Activated CD8-positive, alpha-beta memory T cell treated with anti-CD3 and anti-CD28 coated beads for 24 hours (primary cell): ENCODE data around the gene GABRB1.

Source experiments
- DNase-seq: peaks from one replicate; pipeline ENCODE4 v3.0.0-alpha.2; 2020

The GABRB1 gene

DNA sequence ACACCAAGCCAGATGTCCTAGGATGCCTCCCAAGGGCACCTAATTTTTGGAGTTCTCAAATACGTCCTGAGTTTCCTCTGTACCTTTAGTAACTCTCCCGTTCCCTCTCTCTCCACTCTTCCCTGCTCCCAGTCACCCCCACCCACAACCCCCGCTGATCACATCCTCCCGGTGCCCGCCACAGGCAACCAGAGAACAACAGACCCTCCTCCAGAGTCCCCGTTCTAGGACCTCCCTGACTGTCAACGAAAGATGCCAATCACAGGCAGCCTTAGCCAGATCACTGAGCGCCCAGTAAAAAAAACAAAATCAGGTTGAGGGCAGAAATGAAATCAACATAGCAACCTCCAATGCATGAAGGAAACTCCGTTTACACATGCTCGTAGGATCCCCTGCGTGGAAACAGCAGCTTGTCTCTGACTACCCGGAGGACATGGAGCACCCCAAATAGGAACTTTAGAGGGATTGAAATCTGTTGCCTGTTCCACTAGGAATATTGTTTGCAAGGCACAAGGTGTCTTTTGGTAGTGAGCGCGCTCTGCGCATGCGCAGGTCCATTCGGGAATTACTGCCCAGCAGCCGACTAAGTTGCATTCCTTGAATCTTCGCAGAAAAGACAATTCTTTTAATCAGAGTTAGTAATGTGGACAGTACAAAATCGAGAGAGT is at the start of gene GABRB1:
TSS of gene GABRB1 (plus strand) at position 557 of the 668 bp plus-strand sequence.
- DNase-seq = peak; percentile 67

- no peak for DNase-seq
These were observed 46.6 kb upstream of the GABRB1 start for GRCh38 chr4:46984781-46985180.

DNA sequence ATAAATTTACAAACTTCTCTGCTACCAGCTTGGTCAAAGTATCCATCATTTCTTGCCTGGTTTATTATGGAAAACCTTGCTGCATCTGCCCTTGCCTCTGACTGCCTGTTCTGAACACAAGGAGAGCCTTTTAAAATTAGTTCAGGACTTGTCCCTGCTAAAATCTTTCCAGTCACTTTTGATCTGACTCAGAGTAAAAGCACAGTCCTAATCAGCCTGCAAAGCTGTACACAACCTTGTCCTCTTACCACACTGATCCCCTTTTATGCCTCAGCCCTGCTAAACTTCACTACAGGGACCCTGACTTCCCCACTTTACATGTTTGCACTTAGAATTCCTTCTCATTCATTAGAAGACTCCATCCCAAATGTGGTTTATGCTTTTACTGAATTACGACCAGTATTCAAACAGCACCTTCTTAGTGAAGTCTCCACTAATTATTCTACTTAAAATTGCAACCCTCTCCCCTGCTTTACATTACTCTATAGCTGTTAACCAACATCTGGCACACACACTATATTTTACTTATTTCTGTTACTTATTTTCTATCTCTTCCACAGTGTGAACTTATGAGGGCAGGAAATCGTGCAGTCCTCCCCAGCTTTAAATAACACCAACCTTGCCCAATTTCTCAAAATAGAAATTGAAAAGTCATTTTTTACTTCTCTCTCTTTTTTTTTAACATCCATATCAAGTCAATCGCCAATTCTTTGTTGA is 44.3 kb upstream of the GABRB1 start:
- DNase-seq = no peak

GRCh38 chr4:46992338-46992737 is 39.0 kb upstream of the GABRB1 start:
- no peak for DNase-seq

DNA sequence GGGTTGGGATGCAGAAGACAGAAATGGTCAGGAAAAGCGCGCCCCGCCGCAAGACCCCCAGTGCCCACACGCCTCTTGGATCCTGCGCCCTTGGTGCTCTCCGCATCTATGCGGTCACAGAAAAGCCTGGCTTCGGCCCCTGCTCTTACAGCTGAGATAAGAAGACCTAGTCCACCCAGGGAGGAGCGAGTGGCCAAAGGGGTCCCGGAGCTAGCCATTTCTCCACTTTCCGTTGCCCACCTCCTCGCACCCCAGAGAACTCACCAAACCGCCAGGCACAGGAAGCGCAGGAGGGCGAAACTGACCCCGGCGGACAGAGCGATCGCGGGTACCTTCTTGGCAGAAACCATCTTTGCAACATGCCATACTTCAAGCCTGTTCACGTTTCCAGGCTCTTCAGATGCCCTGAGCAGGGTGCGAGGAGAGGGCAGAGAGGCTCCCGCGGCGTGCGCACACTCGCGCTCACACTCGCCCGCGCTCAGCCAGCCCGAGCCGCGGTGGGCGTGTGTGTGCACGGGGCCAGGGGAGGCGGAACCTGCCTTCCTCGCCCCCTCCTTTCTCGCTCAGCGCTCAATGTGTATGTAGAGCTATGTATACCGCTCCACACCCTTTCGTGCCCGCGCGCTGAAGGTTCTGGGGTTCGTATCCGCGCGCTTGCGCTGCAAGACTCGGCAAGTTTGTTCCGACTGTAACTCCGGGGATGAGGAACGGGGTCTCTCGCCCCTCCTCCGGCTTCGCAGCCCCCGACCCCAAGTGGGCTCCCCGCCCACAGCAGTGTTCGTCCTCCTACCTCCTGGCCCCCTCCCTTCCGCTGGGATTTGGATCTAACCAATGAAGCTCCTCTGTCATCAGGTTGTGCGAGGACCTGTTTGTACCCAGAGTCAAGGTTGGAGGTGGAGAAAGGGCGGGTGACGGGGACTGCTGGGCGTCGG is 38.0 kb upstream of the GABRB1 start, which contains the start of gene GABRA4:
TSS of gene GABRA4 (minus strand) at position 507 of the 932 bp plus-strand sequence. CDS start at position 350, 157 bp downstream.
- no peak for DNase-seq

- DNase-seq = no peak
These were observed 37.4 kb upstream of the GABRB1 start for GRCh38 chr4:46994007-46994405.

GRCh38 chr4:46999566-46999965 is 31.8 kb upstream of the GABRB1 start:
- DNase-seq = no peak

GRCh38 chr4:47000406-47000805 is 31.0 kb upstream of the GABRB1 start:
- DNase-seq = no peak

GRCh38 chr4:47002580-47002979 is 28.8 kb upstream of the GABRB1 start:
- no peak for DNase-seq

DNA sequence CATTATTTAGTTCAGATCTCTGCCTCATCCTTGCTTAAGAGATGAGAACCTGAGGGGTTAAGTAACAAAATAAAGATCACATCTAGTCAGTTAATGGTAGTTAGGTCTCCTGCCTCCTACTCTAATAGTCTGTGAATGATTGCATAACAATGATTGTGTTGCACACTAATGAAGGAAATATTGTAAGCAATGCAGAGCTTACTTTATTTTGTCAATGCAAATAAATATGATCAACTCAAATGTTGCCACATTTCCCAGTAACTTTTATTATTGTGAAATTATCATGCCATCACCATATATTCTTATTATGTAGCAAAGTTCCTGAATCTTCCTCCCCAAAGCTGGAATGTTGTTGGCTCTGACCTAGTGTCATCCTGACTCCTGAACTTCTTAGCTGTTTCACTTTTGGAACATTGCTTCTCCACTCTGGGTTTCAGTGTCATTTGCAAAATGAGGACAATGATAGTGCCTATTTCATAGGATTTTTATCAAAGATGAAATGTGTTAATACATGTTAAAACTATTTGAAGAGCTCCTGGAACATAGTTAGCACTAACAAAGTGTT is 20.9 kb upstream of the GABRB1 start:
- DNase-seq = no peak

- DNase-seq = peak; percentile 58
These were observed 20.4 kb upstream of the GABRB1 start for GRCh38 chr4:47010912-47011446.

DNA sequence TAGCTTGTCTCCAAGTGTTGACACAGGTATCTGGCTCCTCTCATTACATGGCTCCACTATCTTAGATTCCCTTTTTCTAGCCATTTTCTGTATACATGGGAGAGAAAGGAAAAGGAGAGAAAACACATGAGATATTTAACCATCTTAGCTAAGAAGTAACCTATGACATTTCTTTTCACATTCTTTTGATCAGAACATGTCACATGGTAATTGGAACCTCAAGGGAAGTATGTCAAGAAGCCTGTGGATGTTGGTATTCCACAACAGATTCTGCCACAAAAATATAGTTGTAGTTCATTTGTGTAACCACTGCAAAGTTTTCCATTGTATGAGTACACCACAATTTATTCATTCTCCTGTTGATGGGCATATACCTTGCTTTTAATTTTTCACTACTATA is 18.7 kb upstream of the GABRB1 start:
- DNase-seq = no peak

DNA sequence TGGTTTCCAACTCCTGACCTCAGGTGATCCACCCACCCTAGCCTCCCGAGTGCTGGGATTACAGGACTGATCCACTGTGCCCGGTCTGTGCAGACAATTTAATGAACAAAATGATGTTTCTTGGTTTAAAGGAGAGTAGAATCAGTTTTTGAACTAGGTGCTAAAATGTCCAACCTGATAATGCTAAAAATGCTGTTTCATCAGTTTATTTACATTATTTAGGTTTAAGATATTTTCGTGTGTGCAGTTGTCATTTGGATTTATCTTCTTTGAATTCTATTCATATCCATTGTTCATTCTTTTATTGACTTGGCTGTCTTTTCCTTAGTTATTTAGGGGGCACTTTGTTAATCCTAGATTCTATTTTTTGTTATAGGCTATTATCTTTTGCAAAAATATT is 18.0 kb upstream of the GABRB1 start:
- no peak for DNase-seq

DNA sequence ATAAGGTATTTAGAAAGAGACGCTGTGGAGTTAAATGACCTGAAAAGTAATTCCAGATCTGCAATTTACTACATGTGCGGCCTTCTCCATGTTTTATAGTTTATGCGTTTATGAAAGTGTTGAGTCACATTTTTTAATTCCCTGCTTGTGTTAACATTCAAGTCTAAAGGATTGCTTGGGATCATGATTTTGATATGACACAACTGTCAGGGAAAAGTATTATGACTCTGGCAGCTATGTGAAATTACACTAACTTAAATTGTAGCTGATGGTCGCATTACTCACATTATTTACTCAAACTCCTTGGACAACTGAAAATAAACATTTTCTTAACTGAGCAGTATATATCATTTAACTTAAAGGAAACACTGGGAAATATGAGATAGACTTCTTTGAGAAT is 14.3 kb upstream of the GABRB1 start:
- DNase-seq = no peak

- no peak for DNase-seq
These were observed 13.9 kb upstream of the GABRB1 start for GRCh38 chr4:47017494-47017893.

GRCh38 chr4:47031751-47032404 is 511 bp downstream of the GABRB1 start:
- no peak for DNase-seq

DNA sequence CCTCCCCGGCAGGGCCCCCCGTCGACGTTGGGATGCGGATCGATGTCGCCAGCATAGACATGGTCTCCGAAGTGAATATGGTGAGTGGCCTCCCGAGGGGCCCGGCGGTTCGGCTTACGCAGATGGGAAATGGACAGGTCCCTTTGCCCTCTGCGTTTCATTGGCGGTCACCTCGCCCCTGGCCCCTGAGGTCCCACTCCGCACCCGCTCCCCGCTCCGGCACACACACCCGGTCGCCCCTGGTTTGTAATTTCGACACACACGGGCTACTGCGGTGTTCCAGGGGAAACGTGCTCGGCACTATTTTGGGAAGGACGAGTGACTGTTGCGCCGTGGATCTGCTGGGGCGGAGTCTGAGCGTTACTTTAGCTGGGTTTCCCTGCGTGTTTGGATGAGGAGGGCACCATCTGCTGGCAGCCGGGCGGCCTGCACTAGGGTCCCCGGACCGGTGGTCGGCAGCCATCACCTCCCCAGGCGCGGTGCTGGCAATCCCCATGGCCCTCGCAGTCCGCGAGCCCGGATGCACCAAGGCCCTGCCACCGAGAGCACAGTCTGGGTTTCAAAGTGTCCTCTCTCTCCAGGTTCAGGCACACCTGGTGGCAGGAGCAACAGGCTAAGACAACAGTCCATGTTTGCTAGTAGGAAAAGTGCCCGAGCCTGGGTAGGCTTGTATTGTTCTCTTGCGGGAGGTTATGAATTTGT is 1.2 kb downstream of the GABRB1 start:
- DNase-seq = peak; percentile 82

GRCh38 chr4:47038263-47038662 is 6.9 kb downstream of the GABRB1 start:
- no peak for DNase-seq

DNA sequence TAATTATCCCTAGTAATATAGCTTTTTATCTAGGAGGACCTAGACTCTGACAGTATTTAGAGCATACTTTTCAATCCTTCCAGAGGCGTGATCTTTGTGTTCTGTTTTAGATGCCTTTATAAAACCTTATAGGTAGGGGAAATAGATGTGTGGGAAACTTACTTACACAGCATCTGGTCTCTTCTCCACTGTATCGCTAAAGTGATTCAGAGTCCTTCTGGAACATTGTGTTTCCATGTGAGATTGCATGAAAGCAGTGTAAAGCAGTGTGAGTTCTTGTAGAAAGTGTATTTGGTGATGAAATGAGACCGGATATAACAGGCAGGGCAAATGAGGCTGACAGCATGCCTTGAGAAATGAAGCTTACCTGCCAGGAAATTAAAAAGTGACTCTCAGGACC is 9.5 kb downstream of the GABRB1 start:
- no peak for DNase-seq

DNA sequence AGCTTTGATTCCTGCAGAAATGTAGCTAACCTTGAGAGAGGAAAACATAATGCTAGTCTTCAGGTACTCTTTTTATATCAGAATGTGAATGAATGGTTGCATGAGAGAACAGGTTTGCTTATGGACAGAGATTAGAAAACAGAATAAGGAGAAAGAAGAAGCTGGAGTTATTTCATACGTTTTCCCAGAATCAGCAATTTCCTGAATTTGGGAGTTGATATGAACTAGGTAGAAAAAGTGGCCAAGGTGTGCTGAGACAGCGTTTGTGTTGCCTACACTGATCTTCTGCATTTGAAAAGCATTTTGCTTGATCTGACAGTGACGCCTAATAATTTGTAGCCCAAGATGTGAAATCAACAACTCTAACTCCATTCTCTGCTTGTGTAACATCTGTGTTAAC is 12.5 kb downstream of the GABRB1 start:
- no peak for DNase-seq

- no peak for DNase-seq
These were observed 13.9 kb downstream of the GABRB1 start for GRCh38 chr4:47045261-47045660.

- DNase-seq = no peak
These were observed 18.0 kb downstream of the GABRB1 start for GRCh38 chr4:47049347-47049746.
